ENCODE data around the gene ZNF697. TPM values are rescaled to one million over a fixed set of nuclear protein-coding genes. Genes with fewer than 3 reads are reported as not detected.

ZNF697 gene
- total and polyA plus RNA-seq, 9 of the 15 experiments (the other 6 are each of a cell fraction or from before 2014, with no cell fraction given) = 2.1 to 13.6 (median 8.3) TPM

- Histone ChIP-seq H3K4me3 (no peak overlapping the region), H3K4me1 (replicated peaks in 1 of 2; ENCODE audit: control insufficient read depth in 2 of 2, insufficient read depth in 2 of 2, low read length in 2 of 2) (no peaks in the 10 kb centered on the region), H3K4me2 (ENCODE audit: insufficient read depth, low read length) (no peak overlapping the region), H3K27ac (ENCODE audit: extremely low read depth, low read depth, low read length) (no peak overlapping the region), H3K9me3 (replicated peaks; ENCODE audit: control insufficient read depth, insufficient read depth, low read depth, low read length) (peaks cover 1% of the 10 kb centered on the region; the same call in 1 of the 2 replicates), H3K36me3 (ENCODE audit: control insufficient read depth, insufficient read depth, low read length) (no peaks in the 10 kb centered on the region), H3K9ac (ENCODE audit: insufficient read depth in 1 of 2, low read depth in 2 of 2, low read length in 2 of 2) (no peak overlapping the region), H3K9me1 (ENCODE audit: control insufficient read depth, insufficient read depth, low read length) (no peaks in the 10 kb centered on the region), H3K79me2 (ENCODE audit: control insufficient read depth, insufficient read depth, low read length) (no peaks in the 10 kb centered on the region), H4K20me1 (replicated peaks; ENCODE audit: control insufficient read depth, insufficient read depth, low read length) (no peaks in the 10 kb centered on the region), H2AFZ (ENCODE audit: low read depth, low read length) (no peak overlapping the region), H3K27me3 (ENCODE audit: control insufficient read depth in 2 of 2, insufficient read depth in 2 of 2, low read length in 2 of 2) (peaks cover 5 to 16% of the 10 kb centered on the region in 2 experiments; a peak in 3 of 5 replicates)
- ChIA-PET CTCF (ENCODE audit: low intra/inter-chr PET ratio) (no interaction called here), POLR2A (no interaction called here)
- FAIRE-seq = no peak
- TF ChIP-seq ZKSCAN3 (CRISPR knock-in tag; IDR thresholded peaks at IDR 0.05) = no peak
- no peak for TF ChIP-seq STAT5A (IDR thresholded peaks at IDR 0.05; ENCODE audit: borderline replicate concordance, low read length)
- no peak for TF ChIP-seq CREB3L1 (IDR thresholded peaks at IDR 0.05; ENCODE audit: borderline replicate concordance, low read depth)
- no peak for TF ChIP-seq NCOA2 (IDR thresholded peaks at IDR 0.05; ENCODE audit: partially characterized antibody in 2 of 2)
- TF ChIP-seq AFF4 (CRISPR knock-in tag; IDR thresholded peaks at IDR 0.05) = no peak
- TF ChIP-seq NBN (IDR thresholded peaks at IDR 0.05; ENCODE audit: low read depth) = no peak
- TF ChIP-seq ZZZ3 (IDR thresholded peaks at IDR 0.05) = no peak
- TF ChIP-seq HMBOX1 (IDR thresholded peaks at IDR 0.05) = no peak
- TF ChIP-seq BACH1 (tag; IDR thresholded peaks at IDR 0.05) = no peak
- TF ChIP-seq NR3C1 (CRISPR knock-in tag; IDR thresholded peaks at IDR 0.05) = no peak
- TF ChIP-seq ZNF431 (CRISPR knock-in tag; IDR thresholded peaks at IDR 0.05) = no peak
- no peak for TF ChIP-seq VEZF1 (CRISPR knock-in tag; IDR thresholded peaks at IDR 0.05)
- TF ChIP-seq ZNF57 (CRISPR knock-in tag; IDR thresholded peaks at IDR 0.05) = no peak
- no peak for TF ChIP-seq ZNF778 (CRISPR knock-in tag; IDR thresholded peaks at IDR 0.05)
- DNase-seq (ENCODE audit: extremely low read depth in 1 of 4, low spot score in 3 of 4) = no peak
- in situ Hi-C loops (cut with MboI) (no loop called here), intact Hi-C loops (cut with micrococcal nuclease) (loop anchor here (10.0 kb wide), 1 partner anchor 127 kb away; no protein-coding TSS in a partner anchor)
- BruUV-seq (replicated peaks) = no TSS peak
- no peak for ATAC-seq
- 0% methylated on average over 2 of the region's 2 CpGs for WGBS (ENCODE audit: insufficient coverage, low coverage, missing lambda C conversion rate)
These were observed 45.9 kb downstream of the ZNF697 start for GRCh38 chr1:119602169-119602568.
